Mucosa of stomach (tissue), 1 donor: ENCODE data around the gene SCUBE1.

ENCODE experiments used
- H3K27me3 ChIP-seq: one replicate; pipeline ENCODE4 v1.7.0; 2013; ENCODE audit warnings: mild to moderate bottlenecking, low read length; ENCODE audit not compliant: control insufficient read depth, insufficient read depth
- H3K36me3 ChIP-seq: one replicate; pipeline ENCODE4 v1.7.0; 2013; ENCODE audit warnings: low read length; ENCODE audit not compliant: control insufficient read depth, insufficient read depth
- H3K4me1 ChIP-seq: one replicate; pipeline ENCODE4 v1.7.0; 2013; ENCODE audit warnings: mild to moderate bottlenecking, low read length; ENCODE audit not compliant: control insufficient read depth, insufficient read depth
- H3K4me3 ChIP-seq: one replicate; pipeline ENCODE4 v1.7.0; 2013; ENCODE audit warnings: low read length
- H3K9ac ChIP-seq: one replicate; pipeline ENCODE4 v1.7.0; 2013; ENCODE audit warnings: mild to moderate bottlenecking, low read length, moderate library complexity
- H3K9me3 ChIP-seq: one replicate; pipeline ENCODE4 v1.7.0; 2013; ENCODE audit warnings: mild to moderate bottlenecking, low read length, moderate library complexity; ENCODE audit not compliant: control insufficient read depth
- donor health status: Pancreatic carcinoma.

Gene SCUBE1

GRCh38 chr22:43256976-43257545 lies 86.1 kb downstream of the SCUBE1 start:
- Histone ChIP-seq H3K9ac (no peak overlapping the region), H3K27me3 (peaks cover 2% of the 10 kb centered on the region), H3K36me3 (no peaks in the 10 kb centered on the region), H3K4me1 (no peaks in the 10 kb centered on the region), H3K4me3 (no peak overlapping the region), H3K9me3 (no peaks in the 10 kb centered on the region)

GRCh38 chr22:43256569-43256968 lies 86.6 kb downstream of the SCUBE1 start:
- no peak overlapping the region for H3K4me3 ChIP-seq
- no peaks in the 10 kb centered on the region for H3K9me3 ChIP-seq
- no peaks in the 10 kb centered on the region for H3K4me1 ChIP-seq
- peaks cover 2% of the 10 kb centered on the region for H3K27me3 ChIP-seq
- H3K36me3 ChIP-seq, result no peaks in the 10 kb centered on the region
- no peak overlapping the region for H3K9ac ChIP-seq

GRCh38 chr22:43255299-43255698 lies 87.9 kb downstream of the SCUBE1 start:
- no peaks in the 10 kb centered on the region for H3K4me1 ChIP-seq
- no peak overlapping the region for H3K9ac ChIP-seq
- no peaks in the 10 kb centered on the region for H3K36me3 ChIP-seq
- H3K27me3 ChIP-seq, result peaks cover 2% of the 10 kb centered on the region
- H3K4me3 ChIP-seq, result no peak overlapping the region
- H3K9me3 ChIP-seq, result no peaks in the 10 kb centered on the region

- Histone ChIP-seq H3K36me3 (no peaks in the 10 kb centered on the region), H3K4me3 (no peak overlapping the region), H3K9me3 (no peaks in the 10 kb centered on the region), H3K27me3 (peaks cover 2% of the 10 kb centered on the region), H3K4me1 (no peaks in the 10 kb centered on the region), H3K9ac (no peak overlapping the region)
These were observed 89.3 kb downstream of the SCUBE1 start for GRCh38 chr22:43253839-43254238.

- no peaks in the 10 kb centered on the region for H3K9me3 ChIP-seq
- H3K4me1 ChIP-seq, result no peaks in the 10 kb centered on the region
These were observed 90.9 kb downstream of the SCUBE1 start for GRCh38 chr22:43252319-43252718.

GRCh38 chr22:43249789-43250471 lies 93.2 kb downstream of the SCUBE1 start:
- H3K4me3 ChIP-seq, result no peak overlapping the region
- H3K9ac ChIP-seq, result no peak overlapping the region
- H3K9me3 ChIP-seq, result no peaks in the 10 kb centered on the region
- no peaks in the 10 kb centered on the region for H3K36me3 ChIP-seq
- no peaks in the 10 kb centered on the region for H3K4me1 ChIP-seq
- H3K27me3 ChIP-seq, result peaks cover 2% of the 10 kb centered on the region

More at GRCh38 chr22:43252319-43252718, 90.9 kb downstream of the SCUBE1 start:
- Histone ChIP-seq H3K27me3 (peaks cover 2% of the 10 kb centered on the region), H3K4me3 (no peak overlapping the region), H3K9ac (no peak overlapping the region), H3K36me3 (no peaks in the 10 kb centered on the region)

GRCh38 chr22:43247546-43248260 lies 95.5 kb downstream of the SCUBE1 start:
- no peaks in the 10 kb centered on the region for H3K36me3 ChIP-seq
- no peak overlapping the region for H3K4me3 ChIP-seq
- H3K9ac ChIP-seq, result no peak overlapping the region
- H3K4me1 ChIP-seq, result no peaks in the 10 kb centered on the region
- no peaks in the 10 kb centered on the region for H3K9me3 ChIP-seq
- no peaks in the 10 kb centered on the region for H3K27me3 ChIP-seq

GRCh38 chr22:43246188-43246587 lies 97.0 kb downstream of the SCUBE1 start:
- H3K9me3 ChIP-seq, result no peaks in the 10 kb centered on the region
- no peaks in the 10 kb centered on the region for H3K36me3 ChIP-seq
- H3K4me3 ChIP-seq, result no peak overlapping the region
- no peaks in the 10 kb centered on the region for H3K27me3 ChIP-seq
- H3K9ac ChIP-seq, result no peak overlapping the region
- no peaks in the 10 kb centered on the region for H3K4me1 ChIP-seq

- H3K4me1 ChIP-seq, result no peaks in the 10 kb centered on the region
- H3K27me3 ChIP-seq, result no peaks in the 10 kb centered on the region
- H3K4me3 ChIP-seq, result no peak overlapping the region
- no peaks in the 10 kb centered on the region for H3K9me3 ChIP-seq
- no peaks in the 10 kb centered on the region for H3K36me3 ChIP-seq
- no peak overlapping the region for H3K9ac ChIP-seq
These were observed 97.5 kb downstream of the SCUBE1 start for GRCh38 chr22:43245717-43246116.

GRCh38 chr22:43244803-43245527 lies 98.2 kb downstream of the SCUBE1 start:
- no peaks in the 10 kb centered on the region for H3K27me3 ChIP-seq
- H3K36me3 ChIP-seq, result no peaks in the 10 kb centered on the region
- H3K4me1 ChIP-seq, result no peaks in the 10 kb centered on the region
- H3K9ac ChIP-seq, result no peak overlapping the region
- no peak overlapping the region for H3K4me3 ChIP-seq
- no peaks in the 10 kb centered on the region for H3K9me3 ChIP-seq

GRCh38 chr22:43244402-43244801 lies 98.8 kb downstream of the SCUBE1 start:
- Histone ChIP-seq H3K4me3 (no peak overlapping the region), H3K9ac (no peak overlapping the region)

GRCh38 chr22:43243324-43243723 lies 99.8 kb downstream of the SCUBE1 start:
- H3K36me3 ChIP-seq, result no peaks in the 10 kb centered on the region
- H3K4me1 ChIP-seq, result no peaks in the 10 kb centered on the region
- no peaks in the 10 kb centered on the region for H3K27me3 ChIP-seq

More at GRCh38 chr22:43244402-43244801, 98.8 kb downstream of the SCUBE1 start:
- no peaks in the 10 kb centered on the region for H3K27me3 ChIP-seq
- H3K36me3 ChIP-seq, result no peaks in the 10 kb centered on the region
- H3K9me3 ChIP-seq, result no peaks in the 10 kb centered on the region
- H3K4me1 ChIP-seq, result no peaks in the 10 kb centered on the region

More at GRCh38 chr22:43243324-43243723, 99.8 kb downstream of the SCUBE1 start:
- Histone ChIP-seq H3K9ac (no peak overlapping the region), H3K4me3 (no peak overlapping the region), H3K9me3 (no peaks in the 10 kb centered on the region)
